ENCODE measurements around the gene KLHL7.

DNA sequence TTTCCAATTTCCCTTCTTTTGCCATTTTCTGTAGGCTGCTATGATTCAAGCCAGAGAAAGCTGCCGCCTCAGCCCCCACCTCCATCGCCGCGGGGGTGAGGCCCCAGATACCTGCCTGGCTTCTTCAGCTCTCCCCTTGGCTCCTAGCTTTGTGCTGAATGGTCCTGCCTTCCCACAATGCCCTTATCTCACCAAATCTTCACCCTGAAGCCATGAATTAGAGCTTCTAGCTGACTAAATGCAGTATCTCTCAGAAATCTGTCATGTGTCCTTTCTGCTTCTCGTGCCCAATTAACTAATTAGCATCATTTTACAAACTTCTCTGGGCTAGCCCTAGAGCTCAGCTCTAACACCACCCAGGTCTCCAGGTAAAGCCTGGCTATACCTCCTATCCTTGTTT is 108.8 kb downstream of the KLHL7 start:
- TF ChIP-seq POLR2AphosphoS5 (IDR thresholded peaks at IDR 0.05; ENCODE audit: insufficient read depth, low read depth, low read length) (no peak), FOS (IDR thresholded peaks at IDR 0.05; ENCODE audit: borderline replicate concordance, insufficient read depth, low read length) (no peak), EZH2 (IDR thresholded peaks at IDR 0.05; ENCODE audit: borderline replicate concordance, low read depth, low read length, severe bottlenecking) (no peak), POLR2A (IDR thresholded peaks at IDR 0.05; ENCODE audit: low read depth, low read length) (no peak)
- TF ChIP-seq, protein P1, sequence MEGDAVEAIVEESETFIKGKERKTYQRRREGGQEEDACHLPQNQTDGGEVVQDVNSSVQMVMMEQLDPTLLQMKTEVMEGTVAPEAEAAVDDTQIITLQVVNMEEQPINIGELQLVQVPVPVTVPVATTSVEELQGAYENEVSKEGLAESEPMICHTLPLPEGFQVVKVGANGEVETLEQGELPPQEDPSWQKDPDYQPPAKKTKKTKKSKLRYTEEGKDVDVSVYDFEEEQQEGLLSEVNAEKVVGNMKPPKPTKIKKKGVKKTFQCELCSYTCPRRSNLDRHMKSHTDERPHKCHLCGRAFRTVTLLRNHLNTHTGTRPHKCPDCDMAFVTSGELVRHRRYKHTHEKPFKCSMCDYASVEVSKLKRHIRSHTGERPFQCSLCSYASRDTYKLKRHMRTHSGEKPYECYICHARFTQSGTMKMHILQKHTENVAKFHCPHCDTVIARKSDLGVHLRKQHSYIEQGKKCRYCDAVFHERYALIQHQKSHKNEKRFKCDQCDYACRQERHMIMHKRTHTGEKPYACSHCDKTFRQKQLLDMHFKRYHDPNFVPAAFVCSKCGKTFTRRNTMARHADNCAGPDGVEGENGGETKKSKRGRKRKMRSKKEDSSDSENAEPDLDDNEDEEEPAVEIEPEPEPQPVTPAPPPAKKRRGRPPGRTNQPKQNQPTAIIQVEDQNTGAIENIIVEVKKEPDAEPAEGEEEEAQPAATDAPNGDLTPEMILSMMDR (IDR thresholded peaks at IDR 0.05; ENCODE audit: extremely low read depth in 1 of 2, insufficient read depth in 1 of 2, low read depth in 1 of 2, low read length in 2 of 2) = no peak
